Kasumi-1 (cell line): Measurements from ENCODE around the gene MICAL1.

Source experiments
- DNase-seq, 2 experiments: peaks; one replicate each; lab custom pipeline; 2025; lab: John Stamatoyannopoulos, UW

Gene MICAL1

GRCh38 chr6:109455437-109456110, at the start of gene MICAL1:
Gene MICAL1 (minus strand): TSS chr6:109455772. CDS start chr6:109454196, 1,576 bp downstream.
- DNase-seq = no peak

GRCh38 chr6:109503327-109504224, 48.0 kb upstream of the MICAL1 start:
- no peak for DNase-seq

- DNase-seq = no peak
Observed at GRCh38 chr6:109498936-109499335, 43.4 kb upstream of the MICAL1 start.

GRCh38 chr6:109498052-109498451, 42.5 kb upstream of the MICAL1 start:
- no peak for DNase-seq

- no peak for DNase-seq
Observed at GRCh38 chr6:109496036-109496772, 40.6 kb upstream of the MICAL1 start.

GRCh38 chr6:109493865-109494264, 38.3 kb upstream of the MICAL1 start:
- DNase-seq = peak; percentile 45 to 85

GRCh38 chr6:109491207-109491938, 35.8 kb upstream of the MICAL1 start:
- DNase-seq = peak; percentile 14 to 19

- DNase-seq = no peak
Observed at GRCh38 chr6:109490713-109491112, 35.1 kb upstream of the MICAL1 start.

GRCh38 chr6:109488001-109488400, 32.4 kb upstream of the MICAL1 start:
- DNase-seq = no peak

GRCh38 chr6:109486068-109486467, 30.5 kb upstream of the MICAL1 start:
- no peak for DNase-seq

- DNase-seq = no peak
Observed at GRCh38 chr6:109485266-109485935, 29.8 kb upstream of the MICAL1 start.

GRCh38 chr6:109484122-109484521, 28.6 kb upstream of the MICAL1 start:
- no peak for DNase-seq

- DNase-seq = peak; percentile 40 to 46
Observed at GRCh38 chr6:109483735-109484057, 28.1 kb upstream of the MICAL1 start.

GRCh38 chr6:109482905-109483734, 27.5 kb upstream of the MICAL1 start, which contains the start of gene ZBTB24:
Gene ZBTB24 (minus strand): TSS chr6:109483219. CDS start chr6:109482026, 1,193 bp downstream.
- peak; percentile 73 to 85 for DNase-seq

GRCh38 chr6:109480993-109481480, 25.5 kb upstream of the MICAL1 start:
- no peak for DNase-seq

- no peak for DNase-seq
Observed at GRCh38 chr6:109478841-109479624, 23.5 kb upstream of the MICAL1 start.

GRCh38 chr6:109478222-109478805, 22.7 kb upstream of the MICAL1 start:
- no peak for DNase-seq

GRCh38 chr6:109477725-109478124, 22.2 kb upstream of the MICAL1 start:
- DNase-seq = no peak

- DNase-seq = no peak
Observed at GRCh38 chr6:109477184-109477583, 21.6 kb upstream of the MICAL1 start.
